Measurements from ENCODE around the gene PKIB.

- TF ChIP-seq POLR2A (IDR thresholded peaks at IDR 0.05; ENCODE audit: low read length) = no peak
- TF ChIP-seq GATA1 (IDR thresholded peaks at IDR 0.05; ENCODE audit: low read depth, low read length) = no peak
These were observed 40.2 kb downstream of the PKIB start for GRCh38 chr6:122650403-122650802.

Data from erythroblast (primary cell).